PFSK-1 (cell line): Measurements from ENCODE around the gene CLEC16A.

Source experiments
- REST ChIP-seq, 2 experiments: IDR thresholded peaks; 2 replicates each; pipeline versions ENCODE4 v1.6.1 to v1.8.0; 2011 to 2012; ENCODE audit warnings: low read depth in 2 of 2, low read length in 2 of 2, control low read depth in 1 of 2, inconsistent platforms in 1 of 2, mild to moderate bottlenecking in 1 of 2, moderate library complexity in 1 of 2; ENCODE audit not compliant: insufficient read depth in 1 of 2
- SIN3A ChIP-seq: IDR thresholded peaks from 2 replicates; pipeline ENCODE4 v1.6.1; 2012; ENCODE audit warnings: mild to moderate bottlenecking, low read length, moderate library complexity, borderline replicate concordance; ENCODE audit not compliant: insufficient read depth
- TAF1 ChIP-seq: IDR thresholded peaks from 2 replicates; pipeline ENCODE4 v1.6.1; 2012; ENCODE audit warnings: low read length, control low read depth, borderline replicate concordance; ENCODE audit not compliant: insufficient read depth

GRCh38 chr16:11050944-11051343 lies 106.6 kb downstream of the CLEC16A start:
- TF ChIP-seq REST (IDR thresholded peaks at IDR 0.05; ENCODE audit: insufficient read depth in 1 of 2, low read depth in 2 of 2, low read length in 2 of 2) (no peak), TAF1 (no peak), SIN3A (no peak)
